Fibroblast of upper back skin (primary cell): ENCODE data around the gene PLN.

Experiments used
- DNase-seq: peaks from one replicate; pipeline ENCODE4 v3.0.0-alpha.2; 2013

Gene PLN

GRCh38 chr6:118580585-118581419, 32.7 kb downstream of the PLN start:
- peak; percentile 80 for DNase-seq

- peak; percentile 69 for DNase-seq
Measured at GRCh38 chr6:118581489-118581959, 33.4 kb downstream of the PLN start.

GRCh38 chr6:118584911-118585310, 36.8 kb downstream of the PLN start:
- no peak for DNase-seq

- DNase-seq: no peak
Measured at GRCh38 chr6:118586746-118587485, 38.8 kb downstream of the PLN start.

- DNase-seq: peak; percentile 52
Measured at GRCh38 chr6:118588626-118589025, 40.5 kb downstream of the PLN start.

GRCh38 chr6:118589186-118589585, 41.1 kb downstream of the PLN start:
- DNase-seq: peak; percentile 34

GRCh38 chr6:118589649-118590365, 41.7 kb downstream of the PLN start:
- peak; percentile 13 for DNase-seq

GRCh38 chr6:118591897-118592296, 43.8 kb downstream of the PLN start:
- no peak for DNase-seq

- no peak for DNase-seq
Measured at GRCh38 chr6:118594877-118595276, 46.8 kb downstream of the PLN start.

GRCh38 chr6:118596774-118597320, 48.8 kb downstream of the PLN start:
- DNase-seq: no peak

- DNase-seq: no peak
Measured at GRCh38 chr6:118597636-118598035, 49.5 kb downstream of the PLN start.

- DNase-seq: no peak
Measured at GRCh38 chr6:118598324-118598723, 50.2 kb downstream of the PLN start.

- no peak for DNase-seq
Measured at GRCh38 chr6:118602300-118602699, 54.2 kb downstream of the PLN start.

GRCh38 chr6:118603372-118603771, 55.3 kb downstream of the PLN start:
- no peak for DNase-seq

- no peak for DNase-seq
Measured at GRCh38 chr6:118606268-118606667, 58.2 kb downstream of the PLN start.

GRCh38 chr6:118606858-118607257, 58.8 kb downstream of the PLN start:
- DNase-seq: no peak
